Mucosa of descending colon (tissue), 3 donors: Measurements from ENCODE around the gene IMMP2L. TPM values are rescaled to one million over a fixed set of nuclear protein-coding genes. Genes with fewer than 3 reads are reported as not detected.

Source experiments
- ATAC-seq: fragments of 200-7000 bp; cut with Tn5 transposase; one replicate; pipeline ENCODE4 v1.9.1; 2020; ENCODE audit warnings: mild to moderate bottlenecking, moderate library complexity
- DNase-seq, 3 donors: peaks; one replicate each; pipeline ENCODE4 v3.0.0-alpha.2; 2020
- H3K36me3 ChIP-seq: fragments of 200-600 bp; one replicate; pipeline ENCODE4 v1.8.0; 2021; ENCODE audit warnings: low read depth, mild to moderate bottlenecking
- H3K4me1 ChIP-seq: fragments of 200-600 bp; one replicate; pipeline ENCODE4 v1.8.0; 2021; ENCODE audit warnings: low read depth, mild to moderate bottlenecking
- H3K4me3 ChIP-seq: fragments of 200-600 bp; one replicate; pipeline ENCODE4 v1.8.0; 2021; ENCODE audit warnings: mild to moderate bottlenecking
- H3K9me3 ChIP-seq: fragments of 200-600 bp; one replicate; pipeline ENCODE4 v1.8.0; 2021; ENCODE audit warnings: mild to moderate bottlenecking
- intact Hi-C, 2 donors: fragments of 100-400 bp; cut with DNase I in 1 of 2; cut with micrococcal nuclease in 1 of 2; formaldehyde crosslinking; loops; one replicate each; pipeline versions ENCODE4 v1.11.0 to v1.11.1; 2022; cut with DNase I, micrococcal nuclease
- total RNA-seq, 3 donors: library from RNA; stranded (reverse); fragmentation: NEBNext Ultra II Directional in 2 of 3; extraction: Animal tissue kit (Norgen Biotek cat#: 25700) in 2 of 3; gene quantifications; one replicate each; pipeline versions ENCODE4 v1.2.1 to v1.2.4, GENCODE V29; 2021 to 2023
- TF ChIP-seq, protein P1 (sequence below): fragments of 200-600 bp; IDR thresholded peaks from one replicate; pipeline ENCODE4 v1.8.0; 2022; ENCODE audit warnings: antibody characterized with exemption, mild to moderate bottlenecking
- donor health status: DM: no; HTN: no; CAD: no; lungs with moderate emphysema.
- donor health status: DM: no; HTN: no; CAD: no.
- donor health status: DM: no; HTN: yes; CAD: no.

IMMP2L gene
- total RNA-seq, 3 donors from 2014 or later = 12.1 to 20.7 (median 17.7) TPM

DNA sequence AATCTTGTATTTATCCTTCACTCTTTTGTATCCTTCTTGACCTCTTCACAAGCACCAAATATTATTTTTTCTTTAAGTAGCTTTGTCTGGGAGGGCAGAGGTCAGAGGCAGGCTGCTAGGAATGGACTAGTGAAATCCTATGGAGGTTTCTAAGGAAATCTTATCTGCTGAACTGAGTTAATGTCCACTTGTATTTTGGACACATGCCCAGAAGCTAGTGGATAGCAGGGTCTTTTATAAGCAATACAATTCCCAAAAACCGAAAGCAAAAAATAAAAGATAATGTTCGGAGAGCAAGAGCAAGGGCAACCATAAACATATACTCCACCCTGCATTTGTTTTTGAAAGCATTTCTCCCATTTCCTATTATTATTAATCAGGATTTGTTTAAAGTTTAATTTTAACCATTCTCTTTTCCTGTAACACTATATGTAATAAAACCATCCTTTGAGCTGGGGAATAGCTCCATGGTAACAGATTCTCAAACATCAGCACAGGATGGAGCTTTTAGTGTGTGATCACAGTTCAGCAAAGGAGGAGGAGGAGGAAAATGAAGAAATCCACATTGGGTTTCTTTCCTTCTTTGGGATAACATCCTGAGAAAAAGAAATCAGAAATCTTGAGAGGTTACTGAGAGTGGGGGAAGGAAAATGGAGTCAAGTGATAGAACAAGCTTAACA is 799.6 kb downstream of the IMMP2L start:
- Histone ChIP-seq H3K4me1 (no peaks in the 10 kb centered on the region), H3K4me3 (no peak overlapping the region), H3K36me3 (no peaks in the 10 kb centered on the region), H3K9me3 (no peaks in the 10 kb centered on the region)
- intact Hi-C loops = no loop called here
- TF ChIP-seq, protein P1, sequence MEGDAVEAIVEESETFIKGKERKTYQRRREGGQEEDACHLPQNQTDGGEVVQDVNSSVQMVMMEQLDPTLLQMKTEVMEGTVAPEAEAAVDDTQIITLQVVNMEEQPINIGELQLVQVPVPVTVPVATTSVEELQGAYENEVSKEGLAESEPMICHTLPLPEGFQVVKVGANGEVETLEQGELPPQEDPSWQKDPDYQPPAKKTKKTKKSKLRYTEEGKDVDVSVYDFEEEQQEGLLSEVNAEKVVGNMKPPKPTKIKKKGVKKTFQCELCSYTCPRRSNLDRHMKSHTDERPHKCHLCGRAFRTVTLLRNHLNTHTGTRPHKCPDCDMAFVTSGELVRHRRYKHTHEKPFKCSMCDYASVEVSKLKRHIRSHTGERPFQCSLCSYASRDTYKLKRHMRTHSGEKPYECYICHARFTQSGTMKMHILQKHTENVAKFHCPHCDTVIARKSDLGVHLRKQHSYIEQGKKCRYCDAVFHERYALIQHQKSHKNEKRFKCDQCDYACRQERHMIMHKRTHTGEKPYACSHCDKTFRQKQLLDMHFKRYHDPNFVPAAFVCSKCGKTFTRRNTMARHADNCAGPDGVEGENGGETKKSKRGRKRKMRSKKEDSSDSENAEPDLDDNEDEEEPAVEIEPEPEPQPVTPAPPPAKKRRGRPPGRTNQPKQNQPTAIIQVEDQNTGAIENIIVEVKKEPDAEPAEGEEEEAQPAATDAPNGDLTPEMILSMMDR = no peak
- ATAC-seq (no peak), DNase-seq (no peak)

DNA sequence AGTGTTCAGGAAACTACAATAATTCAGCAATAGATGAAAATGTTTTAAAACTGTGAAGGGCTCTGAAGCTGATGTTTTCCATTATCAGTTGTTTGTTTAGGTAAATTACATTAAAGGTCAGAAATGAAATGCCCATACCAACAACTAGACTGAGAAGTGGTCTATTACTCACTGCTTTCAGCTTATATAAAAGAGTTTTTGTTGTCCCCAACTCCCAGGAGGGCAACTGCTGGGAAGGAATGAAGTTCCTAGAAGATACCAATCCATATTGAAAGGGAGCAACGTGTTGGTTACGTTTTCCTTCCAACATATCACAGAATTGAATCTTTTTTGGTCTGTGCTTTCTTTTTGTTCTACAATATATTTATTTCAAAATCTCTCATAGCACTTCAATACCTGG is 802.0 kb downstream of the IMMP2L start:
- Histone ChIP-seq H3K9me3 (no peaks in the 10 kb centered on the region), H3K36me3 (no peaks in the 10 kb centered on the region), H3K4me3 (no peak overlapping the region), H3K4me1 (no peaks in the 10 kb centered on the region)
- TF ChIP-seq, protein P1 = no peak
- ATAC-seq (no peak), DNase-seq (no peak)
- intact Hi-C loops = no loop called here

DNA sequence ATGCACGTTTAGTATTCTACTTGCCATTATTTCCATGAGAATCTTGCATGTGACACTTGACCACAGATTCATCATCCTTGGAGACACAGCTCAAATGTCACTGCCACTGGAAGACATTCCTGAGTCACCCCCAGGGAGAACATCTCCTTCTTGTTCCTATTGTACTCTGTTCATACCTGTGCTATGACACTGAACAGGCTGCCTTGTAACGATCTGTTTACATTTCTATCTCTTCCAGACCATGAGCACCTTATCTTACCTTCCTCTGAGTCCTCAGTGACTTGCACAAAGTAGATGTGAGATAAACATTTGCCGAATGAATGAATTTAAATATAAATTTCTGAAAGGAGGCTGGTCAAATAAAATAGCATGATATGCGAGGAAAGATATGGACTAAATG is 803.2 kb downstream of the IMMP2L start:
- intact Hi-C loops = no loop called here
- Histone ChIP-seq H3K9me3 (no peaks in the 10 kb centered on the region), H3K36me3 (no peaks in the 10 kb centered on the region), H3K4me3 (no peak overlapping the region), H3K4me1 (no peaks in the 10 kb centered on the region)
- ATAC-seq (no peak), DNase-seq (no peak)
- TF ChIP-seq, protein P1 = no peak

DNA sequence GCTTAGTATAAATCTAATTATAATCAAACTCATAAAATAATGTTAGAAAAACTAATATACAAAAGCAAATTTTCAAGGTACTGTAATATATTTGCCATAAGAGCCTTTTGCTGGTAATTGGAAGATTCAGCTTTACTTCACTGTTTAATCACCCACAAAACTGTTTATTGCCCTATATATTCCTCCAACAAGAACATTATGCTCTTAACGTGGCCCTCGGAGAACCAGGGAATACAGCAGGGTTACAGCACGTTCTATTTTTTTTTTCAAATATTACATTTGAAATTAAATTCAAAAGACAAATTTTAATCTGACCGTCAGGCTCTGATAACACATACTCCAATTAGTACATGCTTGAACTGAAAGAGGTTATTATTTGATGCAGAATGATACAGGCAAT is 807.6 kb downstream of the IMMP2L start:
- H3K9me3 ChIP-seq = no peaks in the 10 kb centered on the region
- TF ChIP-seq, protein P1 = no peak
- intact Hi-C loops = no loop called here
- DNase-seq = no peak
- no peaks in the 10 kb centered on the region for H3K36me3 ChIP-seq
- no peak for ATAC-seq
- no peak overlapping the region for H3K4me3 ChIP-seq
- no peaks in the 10 kb centered on the region for H3K4me1 ChIP-seq

DNA sequence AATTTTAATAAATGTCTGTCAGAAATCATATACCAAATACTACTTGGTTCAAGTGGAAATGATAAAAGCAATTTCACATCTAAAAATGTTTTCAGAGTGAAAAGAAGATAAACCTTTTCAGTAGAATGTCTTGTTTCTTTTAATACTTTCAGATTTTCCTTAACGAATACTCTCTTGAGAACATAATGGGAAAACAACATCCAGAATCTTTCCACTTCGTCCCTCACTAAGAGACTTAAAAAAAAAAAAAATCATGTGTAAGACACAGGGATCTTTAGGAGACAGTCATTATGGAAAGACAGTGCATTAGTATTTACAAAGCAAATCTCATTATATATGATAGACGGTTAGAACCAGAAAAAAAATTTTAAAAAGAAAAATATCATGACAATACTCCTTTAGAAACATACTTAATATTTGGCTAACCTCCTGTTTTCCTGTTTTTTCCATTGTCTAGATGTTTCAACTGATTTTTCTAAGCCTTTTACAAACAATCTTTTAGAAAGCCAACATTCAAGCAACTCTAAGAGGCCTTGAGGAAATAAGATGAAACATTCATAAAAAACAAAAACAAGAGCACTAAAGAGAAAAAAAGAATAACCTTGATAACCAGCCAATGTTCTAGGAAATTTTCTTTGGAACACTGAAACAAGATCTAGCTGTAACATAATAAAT is 811.2 kb downstream of the IMMP2L start:
- intact Hi-C loops = no loop called here
- ATAC-seq = no peak
- no peaks in the 10 kb centered on the region for H3K4me1 ChIP-seq
- no peak overlapping the region for H3K4me3 ChIP-seq
- TF ChIP-seq, protein P1 = no peak
- H3K36me3 ChIP-seq = no peaks in the 10 kb centered on the region
- no peaks in the 10 kb centered on the region for H3K9me3 ChIP-seq
- no peak for DNase-seq
